GM12864 (cell line): ENCODE measurements around the gene HOMER2.
"Not testable (repeated sequence)": the region's sequence is repeated elsewhere in the genome, so short reads cannot be mapped to it uniquely, and the experiment has no call there.

ENCODE experiments used
- DNase-seq: peaks from one replicate; pipeline ENCODE4 v3.0.0-alpha.2; 2011; ENCODE audit warnings: low read depth
- H3K4me3 ChIP-seq: 2 replicates; pipeline ENCODE4 v1.5.1; 2011; ENCODE audit warnings: mild to moderate bottlenecking, low read depth, low read length, control low read depth
- TF ChIP-seq, protein P1 (sequence below): IDR thresholded peaks from 2 replicates; pipeline ENCODE4 v1.5.1; 2011; ENCODE audit warnings: low read depth, mild to moderate bottlenecking, moderate library complexity, low read length, control low read depth, inconsistent platforms; ENCODE audit errors: missing control alignments

The HOMER2 gene

GRCh38 chr15:82942691-82943090, 9.8 kb downstream of the HOMER2 start:
- no peak overlapping the region for H3K4me3 ChIP-seq
- DNase-seq = no peak
- TF ChIP-seq, protein P1, sequence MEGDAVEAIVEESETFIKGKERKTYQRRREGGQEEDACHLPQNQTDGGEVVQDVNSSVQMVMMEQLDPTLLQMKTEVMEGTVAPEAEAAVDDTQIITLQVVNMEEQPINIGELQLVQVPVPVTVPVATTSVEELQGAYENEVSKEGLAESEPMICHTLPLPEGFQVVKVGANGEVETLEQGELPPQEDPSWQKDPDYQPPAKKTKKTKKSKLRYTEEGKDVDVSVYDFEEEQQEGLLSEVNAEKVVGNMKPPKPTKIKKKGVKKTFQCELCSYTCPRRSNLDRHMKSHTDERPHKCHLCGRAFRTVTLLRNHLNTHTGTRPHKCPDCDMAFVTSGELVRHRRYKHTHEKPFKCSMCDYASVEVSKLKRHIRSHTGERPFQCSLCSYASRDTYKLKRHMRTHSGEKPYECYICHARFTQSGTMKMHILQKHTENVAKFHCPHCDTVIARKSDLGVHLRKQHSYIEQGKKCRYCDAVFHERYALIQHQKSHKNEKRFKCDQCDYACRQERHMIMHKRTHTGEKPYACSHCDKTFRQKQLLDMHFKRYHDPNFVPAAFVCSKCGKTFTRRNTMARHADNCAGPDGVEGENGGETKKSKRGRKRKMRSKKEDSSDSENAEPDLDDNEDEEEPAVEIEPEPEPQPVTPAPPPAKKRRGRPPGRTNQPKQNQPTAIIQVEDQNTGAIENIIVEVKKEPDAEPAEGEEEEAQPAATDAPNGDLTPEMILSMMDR = no peak

- not testable (repeated sequence) for DNase-seq, H3K4me3 ChIP-seq
Measured at GRCh38 chr15:82939678-82940077, 12.8 kb downstream of the HOMER2 start.

GRCh38 chr15:82937712-82938058, 14.8 kb downstream of the HOMER2 start:
- DNase-seq = no peak
- TF ChIP-seq, protein P1 = no peak
- no peak overlapping the region for H3K4me3 ChIP-seq

- DNase-seq = no peak
- H3K4me3 ChIP-seq = no peak overlapping the region
- TF ChIP-seq, protein P1 = no peak
Measured at GRCh38 chr15:82936966-82937711, 15.4 kb downstream of the HOMER2 start.

DNA sequence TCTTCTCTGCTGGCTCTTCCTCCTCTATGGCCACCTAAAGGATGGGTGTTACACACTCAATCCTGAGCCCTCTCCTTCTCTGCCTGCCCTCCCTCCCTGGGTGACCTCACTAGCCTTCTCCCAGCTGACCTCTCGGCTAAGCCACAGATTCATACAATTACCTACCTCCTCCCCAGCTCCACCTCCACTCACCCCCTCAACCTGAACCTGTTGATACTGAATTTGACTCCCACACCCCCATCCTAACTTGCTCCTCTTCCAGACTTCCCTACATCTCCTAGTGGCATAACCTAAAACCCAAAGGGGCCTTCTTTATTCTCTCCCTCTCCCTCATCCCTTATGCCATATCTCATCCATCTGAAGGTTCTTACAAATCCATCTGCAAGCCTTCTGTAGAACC, 17.1 kb downstream of the HOMER2 start:
- no peak for DNase-seq
- TF ChIP-seq, protein P1 = no peak
- no peak overlapping the region for H3K4me3 ChIP-seq

DNA sequence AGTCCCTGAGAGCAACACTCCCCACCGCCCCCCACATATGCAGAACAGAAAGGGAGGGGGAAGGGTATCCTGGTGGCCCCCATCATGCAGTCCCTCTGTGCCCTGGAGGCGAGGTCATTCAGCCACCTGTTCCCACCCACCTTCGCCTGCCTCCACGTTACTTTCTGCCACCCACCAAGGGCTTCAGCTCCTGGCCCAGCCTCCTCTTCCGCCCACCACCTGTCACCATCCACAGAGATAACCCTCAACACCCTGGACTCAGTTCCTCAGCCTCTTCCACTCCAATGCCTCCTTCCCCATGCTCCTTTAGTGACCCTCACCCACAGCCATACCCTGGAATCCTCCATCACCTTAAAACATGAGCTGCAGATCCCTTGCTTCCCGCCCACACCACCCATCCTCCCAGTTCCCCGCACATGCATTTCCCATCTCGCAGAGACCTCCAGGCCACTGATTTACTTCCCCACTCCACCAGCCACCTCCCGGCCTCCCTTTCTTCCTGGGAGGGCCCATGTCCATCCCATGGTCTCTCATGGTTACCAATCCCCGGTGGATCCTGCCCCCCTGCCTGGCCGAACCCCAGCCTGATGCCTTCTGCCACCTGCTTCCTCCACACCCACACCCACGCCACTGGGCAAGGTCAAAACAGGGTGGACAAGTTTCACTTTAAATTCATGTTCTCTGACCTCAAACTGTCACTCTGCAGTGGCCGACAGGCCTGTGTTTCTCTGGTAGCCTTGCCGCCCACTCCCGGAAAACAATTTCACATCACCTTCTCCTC, 18.2 kb downstream of the HOMER2 start:
- TF ChIP-seq, protein P1 = no peak
- DNase-seq = no peak
- no peak overlapping the region for H3K4me3 ChIP-seq

DNA sequence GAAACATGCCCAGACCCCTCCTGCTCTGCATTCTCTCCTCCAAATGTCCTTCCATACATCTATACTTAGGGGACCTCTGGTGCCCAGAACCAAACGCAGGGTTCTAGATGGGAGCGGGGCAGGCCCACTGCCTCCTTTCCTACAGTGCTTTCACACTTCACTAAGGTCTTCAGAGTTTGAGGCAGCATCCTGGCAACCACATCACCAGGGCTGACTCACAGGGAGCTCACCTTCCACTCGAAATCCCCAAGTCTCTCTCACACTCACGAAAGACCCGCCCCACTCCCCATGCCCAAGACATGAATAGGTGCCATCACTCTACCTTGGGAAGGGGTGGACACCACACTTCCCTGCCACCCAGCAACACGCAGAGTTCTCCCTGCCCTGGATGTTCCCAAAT, 18.9 kb downstream of the HOMER2 start:
- no peak for DNase-seq

More for the DNA sequence above, 18.9 kb downstream of the HOMER2 start:
- TF ChIP-seq, protein P1 = no peak
- no peak overlapping the region for H3K4me3 ChIP-seq
